ENCODE measurements around the gene RNF144A. TPM values are rescaled to one million over a fixed set of nuclear protein-coding genes. Genes with fewer than 3 reads are reported as not detected.

RNF144A gene
- total RNA-seq, 6 donors from 2014 or later = 9.9 to 20.7 (median 13.4) TPM

- Histone ChIP-seq H3K4me1 (peaks cover 0 to 9% (median 2%) of the 10 kb centered on the region in 4 donors), H3K4me3 (no peak overlapping the region), H3K9me3 (no peaks in the 10 kb centered on the region), H3K36me3 (peaks cover 0 to 14% (median 3%) of the 10 kb centered on the region in 4 donors), H3K27me3 (no peaks in the 10 kb centered on the region), H3K27ac (peak overlapping the region in 1 of 4 donors; percentile 25)
- DNase-seq (no peak), ATAC-seq (ENCODE audit: low FRiP score in 2 of 2) (no peak)
- TF ChIP-seq POLR2AphosphoS5 (IDR thresholded peaks at IDR 0.05) = no peak
- no peak for TF ChIP-seq CTCF (IDR thresholded peaks at IDR 0.05)
- TF ChIP-seq EP300 (IDR thresholded peaks at IDR 0.05) = no peak
- no peak for TF ChIP-seq POLR2A (IDR thresholded peaks at IDR 0.05)
Measured at GRCh38 chr2:6945821-6946220, 28.6 kb downstream of the RNF144A start.

GRCh38 chr2:6946722-6947121, 29.5 kb downstream of the RNF144A start:
- no peaks in the 10 kb centered on the region for H3K9me3 ChIP-seq
- ATAC-seq (ENCODE audit: low FRiP score in 2 of 2) = no peak
- 49 to 57% methylated on average over 2 of the region's 2 CpGs for WGBS, 2 donors
- TF ChIP-seq POLR2A (IDR thresholded peaks at IDR 0.05) = no peak
- no peak for TF ChIP-seq EP300 (IDR thresholded peaks at IDR 0.05)
- no peak for TF ChIP-seq CTCF (IDR thresholded peaks at IDR 0.05)
- TF ChIP-seq POLR2AphosphoS5 (IDR thresholded peaks at IDR 0.05) = no peak
- H3K27me3 ChIP-seq = no peaks in the 10 kb centered on the region
- peak overlapping the region in 1 of 4 donors; percentile 6 for H3K27ac ChIP-seq
- DNase-seq = no peak
- no peak overlapping the region for H3K4me3 ChIP-seq
- H3K36me3 ChIP-seq = peaks cover 0 to 14% (median under 1%) of the 10 kb centered on the region in 4 donors
- H3K4me1 ChIP-seq = peaks cover 0 to 3% (median 1%) of the 10 kb centered on the region in 4 donors

- H3K4me3 ChIP-seq = no peak overlapping the region
- TF ChIP-seq CTCF (IDR thresholded peaks at IDR 0.05) (no peak), EP300 (IDR thresholded peaks at IDR 0.05) (no peak), POLR2A (IDR thresholded peaks at IDR 0.05) (no peak), POLR2AphosphoS5 (IDR thresholded peaks at IDR 0.05) (no peak)
- H3K27ac ChIP-seq = no peak overlapping the region
Measured at GRCh38 chr2:6947929-6948676, 30.9 kb downstream of the RNF144A start.

DNA sequence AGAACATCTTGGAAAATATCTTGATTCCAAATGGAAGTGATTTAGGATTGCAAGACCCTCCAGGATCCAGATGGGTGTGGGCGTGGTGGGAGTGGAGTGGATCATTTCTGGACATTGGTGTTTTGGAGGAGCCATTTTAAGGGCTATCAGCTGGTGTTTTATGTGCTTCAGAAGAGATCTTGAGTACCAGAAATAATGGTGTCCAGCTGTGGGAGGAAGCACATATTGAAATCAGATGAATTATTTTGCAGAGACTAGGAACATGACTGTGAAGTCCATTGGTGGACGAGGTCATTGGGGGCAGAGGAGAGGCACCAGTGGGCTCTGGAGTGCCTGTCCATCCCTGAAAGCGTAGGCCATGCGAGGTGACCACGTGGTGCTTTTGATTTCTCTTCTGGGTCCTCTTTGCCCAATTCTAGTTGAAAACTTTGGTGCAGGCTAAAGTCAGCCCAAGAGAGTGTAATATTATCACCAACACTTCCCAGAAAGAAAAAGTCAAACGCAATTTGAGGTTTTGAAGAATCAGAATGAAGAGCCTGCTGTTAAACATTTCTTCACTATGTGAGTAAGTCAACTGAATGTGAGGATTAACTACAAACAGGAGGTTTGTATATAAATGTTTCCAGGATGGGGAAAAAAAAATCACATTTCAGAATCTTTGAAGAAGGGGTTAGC, 31.6 kb downstream of the RNF144A start:
- DNase-seq = no peak
- no peaks in the 10 kb centered on the region for H3K27me3 ChIP-seq
- TF ChIP-seq POLR2A (IDR thresholded peaks at IDR 0.05) (no peak), POLR2AphosphoS5 (IDR thresholded peaks at IDR 0.05) (no peak), EP300 (IDR thresholded peaks at IDR 0.05) (no peak), CTCF (IDR thresholded peaks at IDR 0.05) (no peak)
- WGBS, 2 donors = 93% methylated on average over 6 of the region's 6 CpGs
- H3K9me3 ChIP-seq = no peaks in the 10 kb centered on the region
- no peak overlapping the region for H3K4me3 ChIP-seq
- peaks cover 0 to 2% (median 0%) of the 10 kb centered on the region in 4 donors for H3K4me1 ChIP-seq
- no peaks in the 10 kb centered on the region for H3K36me3 ChIP-seq
- H3K27ac ChIP-seq = peak overlapping the region in 1 of 4 donors; percentile 6
- no peak for ATAC-seq (ENCODE audit: low FRiP score in 2 of 2)

More at GRCh38 chr2:6947929-6948676, 30.9 kb downstream of the RNF144A start:
- WGBS, 2 donors = 71 to 81% methylated on average over 6 of the region's 6 CpGs
- DNase-seq (no peak), ATAC-seq (ENCODE audit: low FRiP score in 2 of 2) (no peak)
- Histone ChIP-seq H3K27me3 (no peaks in the 10 kb centered on the region), H3K9me3 (no peaks in the 10 kb centered on the region), H3K4me1 (peaks cover 0 to 2% (median 0%) of the 10 kb centered on the region in 4 donors), H3K36me3 (peaks cover 0 to 6% (median 0%) of the 10 kb centered on the region in 4 donors)
